GM19468 (cell line): ENCODE results near the gene LMBR1L.
A peak's percentile ranks its signal among the peaks of the same experiment; 100 is the strongest.
"Not testable (repeated sequence)": the region's sequence is repeated elsewhere in the genome, so short reads cannot be mapped to it uniquely, and the experiment has no call there.

Experiments used
- ATAC-seq: cut with Tn5 transposase; IDR thresholded peaks from one replicate; pipeline ENCODE4 v1.9.1; 2021; ENCODE audit warnings: mild to moderate bottlenecking, moderate library complexity, moderate number of reproducible peaks; ENCODE audit not compliant: unreplicated experiment; ENCODE audit errors: extremely low read depth

The LMBR1L gene

GRCh38 chr12:49110464-49111155, at the start of gene LMBR1L:
TSS of gene LMBR1L (minus strand) at chr12:49110847. CDS start at chr12:49110555, 292 bp downstream.
- ATAC-seq, result peak; percentile 96

- ATAC-seq, result no peak
Observed at GRCh38 chr12:49160399-49160798, 49.8 kb upstream of the LMBR1L start.

- ATAC-seq, result no peak
Observed at GRCh38 chr12:49154221-49154620, 43.6 kb upstream of the LMBR1L start.

GRCh38 chr12:49147384-49147783, 36.7 kb upstream of the LMBR1L start:
- ATAC-seq, result no peak

- no peak for ATAC-seq
Observed at GRCh38 chr12:49146406-49146805, 35.8 kb upstream of the LMBR1L start.

GRCh38 chr12:49144384-49144783, 33.7 kb upstream of the LMBR1L start:
- ATAC-seq, result no peak

GRCh38 chr12:49138999-49139398, 28.4 kb upstream of the LMBR1L start:
- no peak for ATAC-seq

- ATAC-seq, result no peak
Observed at GRCh38 chr12:49138587-49138986, 27.9 kb upstream of the LMBR1L start.

- ATAC-seq, result no peak
Observed at GRCh38 chr12:49137476-49137875, 26.8 kb upstream of the LMBR1L start.

GRCh38 chr12:49136997-49137396, 26.4 kb upstream of the LMBR1L start:
- ATAC-seq, result not testable (repeated sequence)

GRCh38 chr12:49133590-49133989, 22.9 kb upstream of the LMBR1L start:
- no peak for ATAC-seq

GRCh38 chr12:49133014-49133413, 22.4 kb upstream of the LMBR1L start:
- ATAC-seq, result no peak

GRCh38 chr12:49131894-49132461, 21.3 kb upstream of the LMBR1L start:
- ATAC-seq, result no peak

- peak; percentile 62 for ATAC-seq
Observed at GRCh38 chr12:49131051-49131893, 20.6 kb upstream of the LMBR1L start, which contains the start of gene TUBA1B. TSS of gene TUBA1B (minus strand) at chr12:49131395. CDS start at chr12:49131300, 95 bp downstream.

GRCh38 chr12:49130151-49131050, 19.8 kb upstream of the LMBR1L start:
- peak; percentile 30 for ATAC-seq

- no peak for ATAC-seq
Observed at GRCh38 chr12:49129332-49130150, 18.9 kb upstream of the LMBR1L start.

GRCh38 chr12:49127971-49128370, 17.3 kb upstream of the LMBR1L start:
- ATAC-seq, result not testable (repeated sequence)

GRCh38 chr12:49126852-49127763, 16.5 kb upstream of the LMBR1L start:
- ATAC-seq, result no peak
